GM23248 (cell line): ENCODE data around the gene SLC9A2.

Experiments used
- EZH2 ChIP-seq: fragments of 200-600 bp; sonication (generic); IDR thresholded peaks from 2 replicates; pipeline ENCODE4 v1.6.1; 2018; ENCODE audit warnings: antibody characterized with exemption, mild to moderate bottlenecking; ENCODE audit not compliant: insufficient read depth, poor library complexity, severe bottlenecking
- EZH2phosphoT487 ChIP-seq: fragments of 200-600 bp; sonication (generic); IDR thresholded peaks from 2 replicates; pipeline ENCODE4 v1.6.1; 2018; ENCODE audit warnings: antibody characterized with exemption, moderate library complexity, mild to moderate bottlenecking, low read depth; ENCODE audit not compliant: insufficient read depth

DNA sequence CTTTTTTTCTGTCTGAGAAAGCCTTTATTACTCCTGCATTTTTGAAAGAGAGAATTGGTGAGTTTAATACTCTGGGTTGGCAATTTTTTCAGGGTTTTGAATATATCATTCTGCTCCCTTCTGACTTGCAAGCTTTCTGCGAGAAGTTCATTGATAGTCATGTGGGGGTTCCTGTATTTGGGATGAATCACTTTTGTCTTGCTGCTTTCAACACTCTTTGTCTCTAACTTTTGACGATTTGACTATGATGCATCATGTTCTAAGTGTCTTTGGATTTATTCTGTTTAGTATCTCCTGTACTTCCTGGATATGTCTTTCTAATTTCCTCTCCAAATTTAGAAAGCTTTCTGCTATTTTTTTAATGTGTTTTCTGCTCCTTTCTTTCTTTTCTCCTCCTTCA lies 41.0 kb upstream of the SLC9A2 start:
- TF ChIP-seq EZH2 (no peak), EZH2phosphoT487 (no peak)
